Measurements from ENCODE around the gene TEAD2. TPM values are rescaled to one million over a fixed set of nuclear protein-coding genes. Genes with fewer than 3 reads are reported as not detected.

Gene TEAD2
- total and polyA plus RNA-seq, 10 of the 15 experiments (the other 5 are each of a cell fraction or from before 2014, with no cell fraction given), result 0.04 to 0.26 (median 0.11) TPM; not detected in 3

- TF ChIP-seq E2F8 (IDR thresholded peaks at IDR 0.05; ENCODE audit: low read depth, partially characterized antibody) (no peak), SKIL (IDR thresholded peaks at IDR 0.05; ENCODE audit: low read depth, poor library complexity, severe bottlenecking) (peak; percentile 58), ZNF384 (IDR thresholded peaks at IDR 0.05; ENCODE audit: borderline replicate concordance, low read depth, low read length) (no peak), ATF7 (IDR thresholded peaks at IDR 0.05; ENCODE audit: low read depth) (0 out of 2 replicates have a peak, but pooled peaks have one; percentile 50), SMARCA5 (IDR thresholded peaks at IDR 0.05) (no peak), ATF3 (IDR thresholded peaks at IDR 0.05; ENCODE audit: borderline replicate concordance, extremely low read depth, low read depth, low read length) (no peak), TCF7 (IDR thresholded peaks at IDR 0.05; ENCODE audit: borderline replicate concordance) (no peak), CREM (IDR thresholded peaks at IDR 0.05; ENCODE audit: low read depth) (0 out of 2 replicates have a peak, but pooled peaks have one; percentile 32), ZBTB11 (CRISPR knock-in tag; IDR thresholded peaks at IDR 0.05) (no peak), CUX1 (IDR thresholded peaks at IDR 0.05; ENCODE audit: insufficient replicate concordance, low read depth, low read length) (no peak), IRF5 (IDR thresholded peaks at IDR 0.05; ENCODE audit: borderline replicate concordance) (no peak), YBX1 (IDR thresholded peaks at IDR 0.05) (no peak)
Measured at GRCh38 chr19:49335071-49335783, 27.0 kb downstream of the TEAD2 start, which contains the start of gene CD37 (continued).
